HG03520 (cell line): Measurements from ENCODE around the gene CHIT1.

ENCODE experiments used
- ATAC-seq: cut with Tn5 transposase; IDR thresholded peaks from one replicate; pipeline ENCODE4 v1.9.1; 2021; ENCODE audit warnings: mild to moderate bottlenecking, moderate library complexity; ENCODE audit not compliant: unreplicated experiment

Gene CHIT1

DNA sequence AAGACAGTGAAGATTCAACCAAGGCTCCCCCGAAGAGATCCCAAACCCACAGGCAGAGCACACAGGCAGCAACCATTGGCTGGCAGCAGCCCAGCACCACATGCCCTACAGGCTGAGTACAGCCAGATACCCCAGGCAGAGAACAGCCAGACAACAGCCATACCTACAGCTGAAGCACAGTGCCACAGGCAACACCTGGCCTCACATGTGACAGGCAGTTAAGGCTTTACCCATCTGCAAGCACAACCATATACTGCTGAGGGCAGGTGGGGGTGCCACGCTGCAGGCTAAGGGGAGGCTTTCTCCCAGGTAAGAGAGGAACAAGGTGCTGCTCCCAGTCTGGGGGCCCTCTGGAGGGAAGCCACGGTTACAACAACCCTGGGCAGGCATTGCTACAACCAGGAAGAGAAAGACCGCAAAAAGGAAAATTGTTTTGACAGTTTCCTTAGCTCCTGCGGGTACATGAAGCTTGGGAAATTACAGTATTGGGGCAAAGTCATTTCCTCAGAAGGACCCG, 12.3 kb downstream of the CHIT1 start:
- no peak for ATAC-seq

DNA sequence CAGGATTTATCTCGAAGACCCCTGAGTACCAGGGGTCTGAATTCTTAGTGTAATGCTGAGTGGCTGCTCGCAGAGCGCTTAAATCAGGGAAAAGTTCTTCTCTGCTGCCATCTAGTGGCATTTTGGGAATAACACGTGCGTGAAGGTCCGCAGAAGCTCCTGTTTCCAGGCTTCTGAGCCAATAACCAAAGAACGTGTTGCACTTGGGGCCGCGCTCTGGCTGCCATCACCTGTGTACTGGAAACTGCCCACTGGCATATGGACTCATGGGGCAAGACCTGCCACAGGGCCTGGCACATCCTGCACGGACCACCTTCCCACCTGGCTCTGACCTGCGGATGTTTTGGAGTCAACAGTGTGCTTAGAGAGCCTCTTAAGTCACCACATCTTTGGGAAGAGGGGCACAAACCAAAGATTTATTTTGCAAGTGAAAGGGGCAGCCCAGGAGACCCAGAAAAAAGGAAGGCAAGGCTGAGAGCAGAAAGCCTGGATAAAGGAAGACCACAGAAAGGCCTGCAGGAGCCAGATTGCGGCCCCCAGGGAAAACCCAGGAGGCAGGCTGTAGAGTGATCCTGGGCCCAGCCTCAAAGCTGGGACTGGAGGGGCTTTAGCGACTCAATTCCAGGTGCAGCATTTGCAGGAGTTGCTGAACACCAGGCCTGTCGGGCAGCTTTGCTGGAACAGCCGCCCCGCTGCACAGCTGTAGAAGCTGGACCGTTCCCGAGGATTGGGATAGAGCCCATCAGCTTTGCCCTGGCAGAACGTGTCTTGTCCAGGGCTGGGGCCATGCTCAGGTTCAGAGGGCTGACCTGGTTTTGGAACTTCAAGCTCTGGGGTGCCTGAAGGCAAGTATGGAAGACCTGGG, 13.0 kb downstream of the CHIT1 start:
- no peak for ATAC-seq

DNA sequence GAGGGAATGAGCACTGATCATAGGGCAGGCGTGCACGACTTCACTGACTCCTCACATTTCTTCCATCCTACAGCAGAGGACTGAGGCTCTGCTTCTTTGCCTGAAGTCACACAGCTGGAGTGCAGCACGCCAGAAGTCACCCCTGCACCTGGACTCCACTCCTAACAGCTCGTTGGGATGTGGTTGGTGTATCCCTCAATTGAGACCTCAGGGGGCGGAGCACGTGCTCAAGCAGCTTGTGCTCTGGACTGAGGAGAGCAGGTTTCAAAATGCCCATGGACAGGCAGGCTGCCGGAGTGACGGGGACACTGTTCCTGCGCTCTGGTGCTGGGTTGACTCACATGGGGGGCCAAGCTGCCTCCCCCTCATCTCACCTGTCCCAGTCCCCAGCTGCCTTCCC, 13.9 kb downstream of the CHIT1 start:
- no peak for ATAC-seq

DNA sequence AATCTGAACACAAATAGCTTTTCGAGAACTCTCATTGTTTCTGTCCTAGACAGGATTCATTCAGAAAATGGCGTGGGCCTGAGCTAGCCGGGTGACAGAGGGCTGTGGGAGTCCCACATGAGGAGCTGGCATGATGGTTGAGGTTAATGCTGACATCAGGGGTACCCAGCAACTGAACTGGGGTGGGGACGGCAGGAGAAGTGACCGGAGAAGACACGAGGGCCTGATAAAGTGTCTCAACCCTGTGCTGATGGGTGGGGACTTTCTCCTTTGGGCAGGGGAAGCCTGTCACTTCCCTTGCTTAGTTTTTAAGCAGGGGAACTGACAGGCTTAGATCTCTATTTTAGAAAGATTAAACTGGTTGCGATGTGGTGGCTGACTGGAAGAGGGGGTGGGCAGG, 14.6 kb downstream of the CHIT1 start:
- ATAC-seq, result no peak

DNA sequence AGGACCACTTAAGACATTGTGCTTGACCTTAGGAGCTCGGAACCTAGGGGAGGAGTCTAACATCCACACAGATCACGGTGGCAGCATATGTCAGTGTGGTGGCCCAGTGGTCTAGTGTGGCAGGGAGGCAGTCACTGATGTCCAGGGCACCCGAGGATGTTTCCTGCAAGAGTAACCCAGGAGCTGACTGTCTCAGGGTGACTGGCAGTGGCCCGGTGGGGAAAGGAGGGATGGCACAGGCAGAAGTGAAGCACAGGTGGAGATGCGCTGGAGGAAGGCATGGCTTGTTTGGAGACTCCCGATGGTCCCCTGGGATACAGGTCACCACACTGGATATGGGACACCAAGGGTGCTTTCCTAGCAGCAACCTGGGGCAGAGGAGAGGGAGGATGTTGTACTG, 16.3 kb downstream of the CHIT1 start:
- no peak for ATAC-seq

DNA sequence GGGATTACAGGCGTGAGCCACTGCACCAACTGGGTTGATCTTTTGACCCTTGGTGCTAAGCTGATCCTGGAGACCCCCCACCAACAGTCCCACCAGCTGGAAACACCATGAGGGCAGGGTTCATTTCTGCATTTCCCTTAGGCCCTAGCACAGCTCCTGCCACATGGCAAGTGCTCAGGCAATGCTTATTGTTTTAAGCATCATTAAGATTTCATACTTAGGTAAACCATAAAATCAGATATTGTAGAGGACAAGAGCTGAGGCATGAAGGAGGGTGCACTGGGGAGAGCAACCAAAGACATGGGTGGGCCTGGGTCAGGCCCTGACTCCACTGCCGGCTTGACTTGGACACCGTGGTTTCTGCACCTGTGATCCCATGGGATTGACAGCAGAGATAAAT, 17.7 kb downstream of the CHIT1 start:
- no peak for ATAC-seq

DNA sequence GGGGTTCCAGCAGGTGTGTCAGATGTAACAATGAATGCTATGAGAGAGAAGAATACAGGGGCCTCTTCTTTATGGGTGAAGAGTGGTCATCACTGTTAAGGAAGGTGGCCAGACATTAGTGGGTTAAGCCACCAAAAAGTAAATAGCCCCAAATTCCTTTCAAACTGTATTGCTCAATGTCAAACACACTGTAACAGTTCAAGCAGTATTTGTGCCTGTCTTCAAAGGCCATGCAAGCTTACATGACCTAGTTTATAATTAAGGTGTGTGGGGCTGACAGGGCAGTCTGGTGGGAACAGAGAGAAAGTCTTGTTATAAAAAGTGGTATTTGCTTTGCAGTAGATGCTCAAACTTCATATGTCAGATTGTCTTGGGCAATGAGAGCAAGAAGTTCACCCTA, 18.5 kb downstream of the CHIT1 start:
- no peak for ATAC-seq

DNA sequence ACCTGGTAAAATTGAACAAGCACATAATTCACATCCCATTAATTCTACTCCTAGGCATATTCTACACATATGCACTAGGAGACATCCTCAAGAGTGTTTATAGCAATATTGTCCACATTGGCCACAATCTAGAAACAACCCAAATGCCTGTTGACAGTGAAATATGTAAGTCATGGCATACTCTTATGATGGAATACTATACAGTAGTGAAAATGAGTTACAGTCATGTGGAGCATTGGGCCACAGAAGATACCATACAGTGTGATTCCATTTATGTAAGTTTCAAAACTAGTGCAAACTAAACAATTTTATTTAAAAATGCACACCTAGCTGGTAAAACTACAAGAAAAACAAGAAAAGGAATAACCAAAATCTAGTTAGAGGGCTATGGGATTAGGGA, 19.1 kb downstream of the CHIT1 start:
- ATAC-seq, result no peak

DNA sequence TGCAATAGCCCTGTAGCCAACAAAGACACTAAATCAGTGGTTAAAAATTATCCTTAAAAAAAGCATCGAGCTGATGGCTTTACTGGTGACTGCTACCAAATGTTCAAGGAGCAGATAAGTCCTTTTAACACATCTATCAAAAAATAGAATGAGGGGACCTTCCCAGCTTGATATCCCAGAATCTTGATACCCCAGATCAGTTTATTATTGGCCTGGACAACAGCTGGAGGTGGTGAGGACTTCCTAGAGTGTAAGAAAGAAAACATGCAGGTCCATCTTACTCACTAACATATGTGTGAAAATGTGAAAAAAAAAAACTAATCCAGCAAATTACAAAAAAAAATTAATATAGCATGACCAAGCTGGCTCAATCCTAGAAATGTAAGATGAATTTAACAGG, 21.3 kb downstream of the CHIT1 start:
- ATAC-seq, result no peak

DNA sequence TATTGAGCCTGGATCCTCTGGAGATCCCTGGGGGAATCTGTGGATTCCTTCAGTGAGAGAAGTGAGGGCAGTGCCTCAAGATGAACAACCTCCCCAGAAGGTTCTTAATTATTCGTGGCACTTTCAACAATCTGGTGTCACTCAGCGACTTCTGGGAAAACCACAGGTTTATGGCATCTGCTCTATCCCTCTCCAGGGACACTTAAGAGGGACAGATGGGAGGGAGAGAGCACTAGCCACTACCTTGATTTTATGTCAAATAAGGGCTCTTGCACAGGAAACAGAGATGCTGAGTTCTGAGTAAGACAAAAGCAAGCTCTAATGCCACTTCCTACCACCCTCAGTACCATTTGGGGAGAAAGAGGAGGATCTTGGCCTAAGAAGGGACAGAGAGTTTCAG, 21.7 kb downstream of the CHIT1 start:
- ATAC-seq, result no peak

DNA sequence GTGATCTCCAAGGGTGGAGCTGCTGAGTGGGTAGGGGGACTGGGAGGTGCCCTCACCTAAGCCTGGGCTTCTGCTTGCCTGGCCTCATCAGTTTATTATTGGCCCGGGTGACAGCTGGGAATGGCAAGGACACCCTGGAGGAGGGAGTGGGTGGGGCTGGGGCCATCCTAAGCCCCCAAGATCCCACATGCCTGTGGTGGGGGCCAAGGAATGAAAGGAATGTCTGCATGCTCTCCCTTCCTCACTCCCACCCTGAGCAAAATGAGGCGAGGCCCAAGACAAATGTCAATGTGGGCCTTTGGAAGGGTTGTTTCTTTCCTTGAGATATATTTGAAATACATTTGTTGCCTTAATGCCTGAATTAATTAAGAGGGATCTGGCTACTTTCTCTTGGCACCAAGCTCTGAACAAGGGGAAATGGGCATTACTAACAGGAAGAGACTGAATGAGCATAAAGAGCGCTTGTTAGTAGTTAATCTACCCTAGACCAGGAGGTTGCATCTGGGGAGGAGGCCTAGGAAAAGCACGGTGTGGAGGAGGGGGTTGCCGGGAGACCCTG, 23.3 kb downstream of the CHIT1 start:
- no peak for ATAC-seq

DNA sequence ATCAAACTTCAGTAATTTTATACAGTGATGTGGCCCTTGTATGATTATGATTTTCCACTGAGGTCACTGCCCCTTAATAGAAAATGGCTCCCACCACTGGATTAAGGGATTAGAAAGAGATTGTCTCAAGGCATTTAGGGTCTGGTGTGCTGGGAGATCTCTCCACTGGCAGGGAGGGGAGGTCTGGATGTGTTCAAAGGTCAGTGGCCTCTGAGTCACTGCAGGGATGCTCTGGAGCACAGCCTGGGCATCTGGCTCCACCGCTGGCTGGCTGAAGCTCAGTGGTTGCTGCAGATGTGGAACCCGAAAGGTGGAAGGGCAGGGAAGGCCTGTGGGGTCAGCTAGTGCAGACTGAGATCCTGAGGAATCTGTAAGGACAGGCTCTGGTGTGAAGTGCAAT, 24.7 kb downstream of the CHIT1 start:
- no peak for ATAC-seq

DNA sequence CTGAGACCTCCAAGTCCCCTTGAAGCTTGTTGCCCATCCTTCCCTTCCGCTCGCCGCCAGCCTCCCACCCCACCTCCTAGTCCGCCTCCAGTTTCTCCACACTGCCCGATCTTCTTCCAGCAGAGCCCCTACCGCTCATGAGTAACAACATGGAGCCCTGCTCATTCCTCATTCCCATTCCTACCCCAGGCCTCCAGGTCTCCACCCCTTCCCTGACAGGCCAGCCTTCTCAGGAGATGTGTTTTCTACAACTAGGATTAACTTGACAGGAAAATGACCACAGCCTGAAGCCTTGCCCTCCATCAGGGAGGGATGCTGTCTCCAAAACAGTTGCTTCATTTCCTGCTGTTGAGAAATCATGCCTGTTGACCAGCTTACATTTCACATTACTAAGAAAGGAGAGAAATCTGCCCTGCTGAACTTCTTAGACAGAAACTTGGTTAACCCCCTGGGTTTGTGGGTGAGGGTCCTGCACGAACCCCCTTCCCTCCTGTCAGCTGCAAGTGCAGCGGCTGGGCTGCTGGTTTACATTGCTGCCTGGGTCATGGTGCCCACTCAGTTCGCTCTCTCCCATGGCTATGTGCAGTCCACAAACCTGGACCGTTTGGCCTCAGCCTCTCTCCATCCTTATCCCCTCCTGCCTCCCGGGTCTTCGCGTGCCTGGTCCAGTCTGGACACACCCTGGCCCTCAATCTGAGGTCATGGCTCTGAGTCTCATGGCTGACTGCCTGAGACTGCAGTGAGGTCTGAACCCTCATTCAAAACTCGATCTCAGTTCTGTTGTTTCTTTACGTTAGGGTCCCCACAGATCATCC, 26.8 kb downstream of the CHIT1 start:
- no peak for ATAC-seq

DNA sequence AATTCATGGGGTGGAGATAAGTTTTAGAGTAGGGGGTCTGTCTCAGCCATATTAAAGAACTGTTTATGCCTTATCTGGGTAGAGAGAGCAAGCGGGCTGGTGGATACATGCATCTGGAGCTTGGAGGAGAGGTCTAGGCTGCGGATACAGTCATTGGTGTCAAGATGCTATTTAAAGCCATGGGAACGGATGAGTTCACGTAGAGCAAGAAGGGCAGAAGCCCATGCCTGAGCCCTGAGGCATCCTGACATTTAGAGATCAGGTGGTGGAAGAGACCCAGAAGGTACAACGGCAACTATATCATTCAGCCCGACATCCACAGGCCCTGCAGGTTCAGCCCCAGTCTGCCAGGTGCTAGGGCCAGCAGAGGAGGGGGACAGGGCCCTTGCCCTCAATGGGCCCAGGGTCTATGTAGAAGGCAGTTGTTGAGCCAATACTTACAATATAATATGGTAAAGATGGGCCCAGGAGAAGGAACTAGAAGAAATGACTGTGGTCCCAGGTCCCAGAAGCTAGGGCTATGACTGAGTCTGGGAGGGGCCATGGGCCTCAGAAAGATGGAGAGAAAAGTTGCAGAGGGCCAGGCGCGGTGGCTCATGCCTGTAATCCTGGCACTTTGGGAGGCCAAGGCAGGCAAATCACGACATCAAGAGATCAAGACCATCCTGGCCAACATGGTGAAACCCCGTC, 27.8 kb downstream of the CHIT1 start:
- ATAC-seq, result no peak

DNA sequence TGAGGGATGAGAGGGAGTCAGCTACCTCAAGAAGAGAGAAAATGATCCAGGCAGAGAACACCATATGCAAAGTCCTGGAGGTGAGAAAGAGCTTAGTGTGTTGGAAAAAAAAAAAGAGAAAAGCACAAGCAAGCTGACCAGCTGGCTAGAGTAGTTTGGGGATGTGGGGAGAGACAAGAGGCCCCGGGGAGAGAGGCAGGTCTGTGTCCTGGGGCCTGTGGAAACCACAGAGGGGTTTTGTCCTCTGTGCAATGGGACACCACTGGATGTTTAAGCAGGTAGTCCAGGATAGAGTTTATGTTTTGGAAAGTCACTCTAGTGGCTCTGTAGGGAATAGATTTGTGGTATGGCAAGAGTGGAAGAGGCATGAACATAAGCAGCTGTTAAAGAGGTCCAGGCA, 28.6 kb downstream of the CHIT1 start:
- no peak for ATAC-seq

DNA sequence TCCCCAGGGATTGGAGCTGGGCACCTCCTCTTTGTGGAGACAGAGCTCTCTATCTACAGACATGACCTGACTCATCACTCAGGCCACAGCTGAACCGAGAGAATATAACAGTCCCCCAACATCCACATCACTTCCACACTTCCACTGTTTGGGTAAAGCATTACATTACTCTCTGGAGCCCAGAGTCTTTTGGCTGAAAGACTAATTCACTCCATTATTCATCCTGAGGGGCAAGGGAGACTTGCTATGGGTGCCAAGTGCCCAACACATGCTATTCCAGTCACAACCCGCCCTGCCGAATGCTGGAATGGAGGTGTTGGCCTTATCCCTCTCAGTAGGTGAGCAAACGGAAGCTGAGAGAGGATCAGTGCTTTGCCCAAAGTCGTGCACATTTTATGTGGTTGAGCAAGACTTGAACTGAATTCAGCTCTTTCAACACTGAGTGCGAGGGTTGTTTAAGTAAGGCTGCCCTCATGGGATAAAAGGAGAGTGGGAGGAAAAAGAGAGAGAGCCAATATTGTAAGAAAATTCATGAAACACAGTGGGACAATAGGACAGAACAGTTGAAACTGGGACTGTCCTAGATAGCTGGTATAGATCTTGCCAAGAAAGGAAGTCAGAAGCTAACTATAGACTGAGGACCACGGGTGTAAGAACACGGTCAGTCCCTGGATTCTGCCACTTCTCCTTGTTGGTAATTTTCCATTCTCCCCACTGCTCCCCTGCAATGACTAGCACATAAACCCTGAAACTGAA, 29.5 kb downstream of the CHIT1 start:
- no peak for ATAC-seq

DNA sequence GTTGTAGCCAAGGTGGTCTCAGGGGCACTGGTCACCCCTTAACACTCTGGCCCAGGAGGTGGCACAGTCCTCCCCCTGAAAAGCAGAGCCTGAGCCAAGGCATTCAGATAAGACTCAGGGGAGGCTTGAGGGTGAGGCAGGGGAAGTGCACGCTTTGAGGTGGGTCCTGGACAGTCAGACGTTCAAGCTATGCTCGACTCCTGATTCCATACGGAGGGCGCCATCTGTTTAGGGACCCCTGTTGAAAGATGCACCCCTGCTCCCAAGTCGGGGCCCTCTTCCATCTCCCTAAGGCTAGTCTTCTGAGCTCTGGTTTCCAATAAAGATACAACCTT, 30.0 kb downstream of the CHIT1 start:
- no peak for ATAC-seq

DNA sequence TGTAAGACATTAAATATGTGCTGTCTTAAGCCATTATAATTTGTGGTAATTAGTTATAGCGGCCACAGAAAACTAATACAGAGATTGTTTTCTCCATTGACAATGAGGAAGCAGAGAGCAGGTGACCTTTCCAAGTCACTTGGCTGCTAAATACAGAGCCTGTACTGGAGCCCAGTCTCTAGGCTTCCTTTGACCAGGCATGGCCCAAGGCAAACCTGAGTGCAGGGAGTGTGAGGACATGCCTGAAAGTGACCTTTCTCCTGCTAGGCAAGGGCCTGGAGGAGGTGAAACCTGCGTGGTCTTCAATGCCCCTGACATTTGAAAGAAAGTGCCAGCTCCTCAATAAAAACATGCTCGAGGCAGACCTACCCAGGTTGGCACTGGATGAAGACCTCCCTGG, 30.5 kb downstream of the CHIT1 start:
- ATAC-seq, result no peak

DNA sequence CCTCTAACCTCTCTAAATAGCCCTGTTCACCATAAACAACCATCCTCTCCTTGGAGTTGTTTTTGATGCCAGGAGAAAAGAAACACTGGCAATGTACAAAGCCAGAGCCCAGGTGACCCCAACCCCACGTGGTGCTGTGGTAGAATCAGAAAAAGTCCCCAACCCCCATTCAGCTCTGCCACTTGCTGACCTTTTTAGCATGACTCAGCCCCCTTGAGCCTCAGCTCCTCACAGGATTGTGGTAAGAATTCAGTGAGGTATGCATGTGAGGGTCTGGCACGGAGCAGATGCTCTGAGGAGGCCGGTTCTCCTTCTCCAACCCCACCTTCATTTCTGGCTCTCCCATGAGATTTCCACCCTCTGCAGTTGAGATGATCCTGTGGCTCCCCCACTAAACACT, 31.8 kb downstream of the CHIT1 start:
- ATAC-seq, result no peak

DNA sequence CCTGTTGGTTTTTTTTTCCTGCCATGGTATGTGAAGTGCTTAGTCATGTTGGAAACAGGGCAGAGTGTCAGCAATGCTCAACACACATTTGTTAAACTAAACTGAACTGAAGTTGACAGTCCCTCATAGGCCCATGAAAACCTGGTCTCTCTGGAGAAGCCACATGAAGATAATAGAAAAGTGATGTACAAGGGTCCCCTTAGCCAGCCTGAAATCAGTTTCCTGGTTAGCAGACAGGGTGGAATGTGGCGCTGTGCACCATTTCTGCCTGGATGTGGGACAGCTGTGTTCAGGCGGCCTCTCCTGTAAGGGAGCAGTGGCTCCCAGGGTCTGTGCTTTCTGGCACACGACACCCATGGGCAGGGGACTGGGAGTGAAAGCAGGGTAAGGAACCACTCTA, 33.1 kb downstream of the CHIT1 start:
- no peak for ATAC-seq

DNA sequence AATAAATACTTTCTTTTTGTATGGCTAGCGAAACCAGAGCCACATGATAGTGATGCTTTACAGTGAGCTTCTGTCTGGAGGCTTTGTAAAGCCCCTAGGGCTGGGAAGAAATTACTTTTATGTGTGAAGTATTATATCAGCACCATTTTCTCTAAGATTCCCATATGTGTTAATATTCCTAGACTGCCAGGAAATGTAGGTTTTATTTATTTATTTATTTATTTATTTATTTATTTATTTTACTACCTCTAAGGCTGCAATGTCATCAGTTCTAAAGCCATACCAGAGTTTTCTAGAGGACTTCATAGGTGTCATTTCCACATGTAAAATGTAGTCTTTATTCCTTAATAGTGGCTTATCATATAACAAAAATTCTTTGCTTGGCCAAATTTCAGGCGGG, 38.5 kb downstream of the CHIT1 start:
- ATAC-seq, result no peak
